HEK293 (cell line): ENCODE data around the gene GATC.

Experiments
- CTCF ChIA-PET: fragments of 350-600 bp; formaldehyde crosslinking; extraction: SDS; loops from one replicate; lab custom pipeline; 2021; ENCODE audit warnings: antibody characterized with exemption; lab: Yijun Ruan, JAX
- POLR2A ChIA-PET: fragments of 300-600 bp; formaldehyde crosslinking; extraction: SDS; loops from one replicate; lab custom pipeline; 2020; ENCODE audit warnings: antibody characterized with exemption, inconsistent platforms; lab: Yijun Ruan, JAX
- H3K27ac ChIP-seq: fragments of 200-500 bp; sonication (Bioruptor generic); 2 replicates; pipeline ENCODE4 v1.5.1; 2014; ENCODE audit warnings: low read depth, low read length, control low read depth, inconsistent platforms; ENCODE audit errors: extremely low read depth
- H3K36me3 ChIP-seq, 2 experiments: fragments of 200-500 bp in 1 of 2; sonication (Bioruptor generic) in 1 of 2; 1 replicate in 1 of 2; 2 replicates in 1 of 2; pipeline ENCODE4 v1.5.1; 2014 to 2017; ENCODE audit warnings: inconsistent platforms in 2 of 2, low read length in 2 of 2; ENCODE audit not compliant: control insufficient read depth in 2 of 2, insufficient read depth in 1 of 2
- H3K4me1 ChIP-seq: fragments of 200-500 bp; sonication (Bioruptor generic); 2 replicates; pipeline ENCODE4 v1.5.1; 2014; ENCODE audit warnings: mild to moderate bottlenecking, low read length, inconsistent platforms; ENCODE audit not compliant: control insufficient read depth, insufficient read depth
- H3K4me3 ChIP-seq: 2 replicates; pipeline ENCODE4 v1.5.1; 2011; ENCODE audit warnings: low read depth, mild to moderate bottlenecking, control low read depth, low read length, moderate library complexity
- H3K9me3 ChIP-seq: fragments of 200-500 bp; sonication (Bioruptor generic); 2 replicates; pipeline ENCODE4 v1.5.1; 2014; ENCODE audit warnings: low read depth, low read length, inconsistent platforms; ENCODE audit not compliant: control insufficient read depth, insufficient read depth
- BCL11B ChIP-seq: fragments of 450-650 bp; formaldehyde crosslinking; IDR thresholded peaks from 2 replicates; pipeline ENCODE4 v1.5.1; 2016; ENCODE audit warnings: low read depth, missing biosample characterization, missing genetic modification characterization
- GLI4 ChIP-seq: fragments of 450-650 bp; formaldehyde crosslinking; IDR thresholded peaks from 2 replicates; pipeline ENCODE4 v1.5.1; 2016; ENCODE audit warnings: missing biosample characterization, missing genetic modification characterization
- GLIS2 ChIP-seq: fragments of 450-650 bp; formaldehyde crosslinking; IDR thresholded peaks from 2 replicates; pipeline ENCODE4 v1.5.1; 2016; ENCODE audit warnings: missing biosample characterization, missing genetic modification characterization
- PRDM10 ChIP-seq: fragments of 450-650 bp; formaldehyde crosslinking; IDR thresholded peaks from 2 replicates; pipeline ENCODE4 v1.5.1; 2016; ENCODE audit warnings: missing biosample characterization, missing genetic modification characterization
- SCRT2 ChIP-seq: fragments of 450-650 bp; formaldehyde crosslinking; IDR thresholded peaks from 2 replicates; pipeline ENCODE4 v1.5.1; 2016; ENCODE audit warnings: missing biosample characterization, missing genetic modification characterization
- SP2 ChIP-seq: fragments of 450-650 bp; formaldehyde crosslinking; IDR thresholded peaks from 2 replicates; pipeline ENCODE4 v1.5.1; 2016; ENCODE audit warnings: missing biosample characterization, missing genetic modification characterization
- ZEB2 ChIP-seq: fragments of 450-650 bp; formaldehyde crosslinking; IDR thresholded peaks from 2 replicates; pipeline ENCODE4 v1.5.1; 2016; ENCODE audit warnings: missing biosample characterization, missing genetic modification characterization
- ZNF169 ChIP-seq: fragments of 450-650 bp; formaldehyde crosslinking; IDR thresholded peaks from 2 replicates; pipeline ENCODE4 v1.5.1; 2016; ENCODE audit warnings: missing biosample characterization, missing genetic modification characterization
- ZNF18 ChIP-seq: fragments of 450-650 bp; formaldehyde crosslinking; IDR thresholded peaks from 2 replicates; pipeline ENCODE4 v1.5.1; 2016; ENCODE audit warnings: missing biosample characterization, missing genetic modification characterization
- ZNF184 ChIP-seq: fragments of 450-650 bp; IDR thresholded peaks from 2 replicates; pipeline ENCODE4 v1.5.1; 2018; ENCODE audit warnings: missing biosample characterization, mild to moderate bottlenecking, missing genetic modification characterization
- ZNF202 ChIP-seq: fragments of 450-650 bp; formaldehyde crosslinking; IDR thresholded peaks from 2 replicates; pipeline ENCODE4 v1.5.1; 2016; ENCODE audit warnings: missing biosample characterization, missing genetic modification characterization, borderline replicate concordance
- ZNF214 ChIP-seq: fragments of 450-650 bp; formaldehyde crosslinking; IDR thresholded peaks from 2 replicates; pipeline ENCODE4 v1.5.1; 2017; ENCODE audit warnings: missing biosample characterization, mild to moderate bottlenecking, missing genetic modification characterization, borderline replicate concordance
- ZNF302 ChIP-seq: fragments of 450-650 bp; formaldehyde crosslinking; IDR thresholded peaks from 2 replicates; pipeline ENCODE4 v1.5.1; 2016; ENCODE audit warnings: missing biosample characterization, missing genetic modification characterization, low read depth
- ZNF341 ChIP-seq: fragments of 450-650 bp; formaldehyde crosslinking; IDR thresholded peaks from 2 replicates; pipeline ENCODE4; 2016; ENCODE audit warnings: low read depth, missing biosample characterization, missing genetic modification characterization
- ZNF423 ChIP-seq: fragments of 450-650 bp; formaldehyde crosslinking; IDR thresholded peaks from 2 replicates; pipeline ENCODE4 v1.5.1; 2016; ENCODE audit warnings: missing biosample characterization, missing genetic modification characterization
- ZNF529 ChIP-seq: fragments of 450-650 bp; formaldehyde crosslinking; IDR thresholded peaks from 2 replicates; pipeline ENCODE4 v1.5.1; 2017; ENCODE audit warnings: missing genetic modification characterization, missing biosample characterization; ENCODE audit not compliant: insufficient replicate concordance
- ZNF544 ChIP-seq: fragments of 450-650 bp; formaldehyde crosslinking; IDR thresholded peaks from 2 replicates; pipeline ENCODE4 v1.5.0; 2017; ENCODE audit warnings: missing biosample characterization, missing genetic modification characterization
- ZSCAN4 ChIP-seq: fragments of 450-650 bp; formaldehyde crosslinking; IDR thresholded peaks from 2 replicates; pipeline ENCODE4 v1.5.1; 2017; ENCODE audit warnings: missing biosample characterization, missing genetic modification characterization
- TF ChIP-seq, protein P1 (sequence below): fragments of 450-650 bp; formaldehyde crosslinking; IDR thresholded peaks from 2 replicates; pipeline ENCODE4 v1.5.1; 2016; ENCODE audit warnings: missing biosample characterization, missing genetic modification characterization

Gene GATC

DNA sequence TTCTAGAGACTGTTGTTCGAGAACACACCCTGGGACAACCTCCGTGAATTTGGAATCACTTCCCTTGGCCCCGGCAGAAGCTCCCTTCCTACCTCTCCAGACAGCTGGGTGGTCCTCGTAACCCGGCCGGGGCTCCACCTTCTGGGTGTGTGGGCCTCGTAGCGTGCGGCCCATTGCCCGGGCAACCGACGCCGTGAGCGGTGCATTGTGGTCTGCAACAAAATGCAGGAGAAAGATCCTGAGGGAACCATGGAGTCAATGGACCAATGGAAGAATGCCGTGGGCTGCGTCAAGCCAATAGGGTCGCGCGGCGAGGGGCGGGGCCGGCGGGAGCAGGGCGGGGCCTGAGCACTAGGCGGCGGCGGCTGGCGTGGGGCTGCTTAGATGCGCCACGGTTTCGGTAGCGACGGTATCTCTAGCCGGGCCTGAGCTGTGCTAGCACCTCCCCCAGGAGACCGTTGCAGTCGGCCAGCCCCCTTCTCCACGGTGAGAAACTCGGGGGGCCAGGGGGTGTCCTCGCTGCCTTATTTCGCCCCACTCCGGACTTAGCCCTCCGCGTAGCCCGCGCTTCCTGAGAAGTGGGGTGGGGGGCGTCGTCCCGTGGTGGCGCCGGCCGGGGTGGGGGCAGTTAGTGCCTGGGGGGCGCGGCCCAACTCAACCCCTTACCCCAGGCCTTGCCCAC, 49.6 kb downstream of the GATC start, which contains the start of gene DYNLL1 (continued):
- TF ChIP-seq, protein P1, sequence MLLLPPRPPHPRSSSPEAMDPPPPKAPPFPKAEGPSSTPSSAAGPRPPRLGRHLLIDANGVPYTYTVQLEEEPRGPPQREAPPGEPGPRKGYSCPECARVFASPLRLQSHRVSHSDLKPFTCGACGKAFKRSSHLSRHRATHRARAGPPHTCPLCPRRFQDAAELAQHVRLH (tag by site-specific recombination): no peak; the same call in 1 of the 2 replicates
- TF ChIP-seq ZNF18 (no peak), SP2 (tag by site-specific recombination) (peak; percentile 97), ZSCAN4 (tag by site-specific recombination) (no peak), ZNF184 (tag by site-specific recombination) (no peak), GLIS2 (peak; percentile 85), ZNF544 (no peak), ZEB2 (tag by site-specific recombination) (no peak; the same call in none of the 2 replicates), ZNF423 (tag by site-specific recombination) (no peak), ZNF214 (tag by site-specific recombination) (no peak), ZNF341 (peak; percentile 97), ZNF302 (tag by site-specific recombination) (no peak), PRDM10 (tag by site-specific recombination) (0 out of 2 replicates have a peak, but pooled peaks have one; percentile 22), GLI4 (tag by site-specific recombination) (no peak)

DNA sequence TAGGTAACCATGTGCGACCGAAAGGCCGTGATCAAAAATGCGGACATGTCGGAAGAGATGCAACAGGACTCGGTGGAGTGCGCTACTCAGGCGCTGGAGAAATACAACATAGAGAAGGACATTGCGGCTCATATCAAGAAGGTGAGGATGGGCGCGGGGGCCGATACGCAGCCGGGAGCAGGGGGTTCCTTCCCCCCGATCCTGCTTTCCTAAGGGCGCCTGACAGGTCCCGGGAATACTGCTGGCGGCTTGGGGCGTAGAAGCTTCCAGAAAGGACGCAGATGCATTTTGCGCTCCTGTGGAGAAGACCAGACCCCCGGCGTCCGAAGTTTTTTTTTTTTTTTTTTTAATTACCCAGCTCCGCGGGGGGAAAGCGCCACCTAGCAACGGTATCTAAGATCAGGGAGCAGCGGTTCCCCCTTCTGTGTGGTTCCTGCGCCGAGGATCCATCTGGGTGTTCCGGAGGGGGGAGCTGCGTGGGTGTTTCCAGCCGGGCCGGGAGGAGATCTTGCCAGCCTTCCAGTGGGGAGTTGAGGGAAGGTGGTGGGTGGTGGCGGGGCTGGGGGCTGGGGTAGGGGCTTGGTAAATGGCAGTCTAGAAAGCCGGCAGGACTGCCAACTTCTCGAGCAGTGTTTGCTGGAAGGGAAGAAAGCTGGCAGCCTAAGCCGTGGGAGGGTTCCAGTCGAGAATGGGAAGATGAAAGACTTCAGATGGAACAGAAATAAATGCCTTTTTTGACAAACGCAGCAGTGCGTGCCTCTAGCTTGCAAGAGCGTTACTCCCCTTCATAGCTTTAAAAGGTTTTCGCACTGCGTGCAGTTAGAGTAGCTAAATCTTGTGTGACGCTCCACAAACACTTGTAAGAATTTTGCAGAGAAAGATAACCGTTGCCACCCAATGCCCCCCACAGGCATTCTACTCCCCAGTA, 50.4 kb downstream of the GATC start:
- H3K4me1 ChIP-seq: peaks cover 3% of the 10 kb centered on the region; the same call in 1 of the 2 replicates
- ChIA-PET POLR2A (interaction anchor here (0.6 to 3.0 kb wide), 31 partner anchors 8 to 475 kb away, joined by 3 to 38 read pairs (median 6); partner anchors contain the start of genes COQ5, POP5, RPLP0 and SIRT4), CTCF (interaction anchor here (0.5 to 1.2 kb wide), 5 partner anchors 8 to 86 kb away, joined by 3 to 5 read pairs (median 4); no protein-coding TSS in a partner anchor)
- H3K4me3 ChIP-seq: peak overlapping the region; percentile 83
- peaks cover 4 to 32% of the 10 kb centered on the region in 2 experiments for H3K36me3 ChIP-seq
- H3K9me3 ChIP-seq: no peaks in the 10 kb centered on the region
- peak overlapping the region; percentile 66; the same call in 1 of the 2 replicates for H3K27ac ChIP-seq
- TF ChIP-seq ZNF341 (peak; percentile 88), ZNF529 (tag by site-specific recombination) (no peak), ZNF423 (tag by site-specific recombination) (no peak), BCL11B (tag by site-specific recombination) (no peak), ZNF202 (tag by site-specific recombination) (no peak), PRDM10 (tag by site-specific recombination) (peak; percentile 93), ZNF169 (tag by site-specific recombination) (no peak), SCRT2 (tag by site-specific recombination) (peak; percentile 89)
